Dedifferentiated amniotic fluid mesenchymal stem cell (primary cell): ENCODE results near the gene PMIS2.

ENCODE experiments used
- DNase-seq: peaks from one replicate; pipeline ENCODE4 v3.0.0-alpha.2; 2016; ENCODE audit errors: extremely low spot score

The PMIS2 gene

GRCh38 chr19:35628565-35629331 is 42.8 kb downstream of the PMIS2 start, which contains the start of gene RBM42:
Gene RBM42 (plus strand): TSS chr19:35629036. CDS start chr19:35629154, 118 bp downstream.
- DNase-seq = peak; percentile 98

- DNase-seq = no peak
These were observed 43.3 kb downstream of the PMIS2 start for GRCh38 chr19:35629332-35629633.

- DNase-seq = no peak
These were observed 47.9 kb downstream of the PMIS2 start for GRCh38 chr19:35633727-35634440.

- no peak for DNase-seq
These were observed 50.7 kb downstream of the PMIS2 start for GRCh38 chr19:35636651-35637050.
